CD8-positive, alpha-beta memory T cell (primary cell): ENCODE results near the gene TBC1D4. TPM values are rescaled to one million over a fixed set of nuclear protein-coding genes. Genes with fewer than 3 reads are reported as not detected.

ENCODE experiments used
- CTCF ChIA-PET: fragments of 350-600 bp; sonication (Branson Sonifier 250); formaldehyde crosslinking; loops from one replicate; lab custom pipeline; 2021; ENCODE audit warnings: antibody characterized with exemption; lab: Charles Lee
- POLR2A ChIA-PET: fragments of 350-600 bp; sonication (Branson Sonifier 250); formaldehyde crosslinking; loops from one replicate; lab custom pipeline; 2021; ENCODE audit warnings: antibody characterized with exemption; lab: Charles Lee
- DNase-seq, 5 donors: peaks; one replicate each; pipeline versions ENCODE4 v3.0.0 to v3.0.0-alpha.2; 2020 to 2022; ENCODE audit warnings: mixed read lengths in 1 of 5
- H3K27ac ChIP-seq: one replicate; pipeline ENCODE4 v1.7.0; 2013; ENCODE audit warnings: low read depth, mild to moderate bottlenecking, low read length, moderate library complexity
- H3K27me3 ChIP-seq: 2 replicates; pipeline ENCODE4 v1.7.0; 2013; ENCODE audit warnings: low read length, mild to moderate bottlenecking; ENCODE audit not compliant: insufficient read depth, poor library complexity, severe bottlenecking
- H3K36me3 ChIP-seq: 2 replicates; pipeline ENCODE4 v1.7.0; 2013; ENCODE audit warnings: mild to moderate bottlenecking, low read length, moderate library complexity; ENCODE audit not compliant: insufficient read depth
- H3K4me1 ChIP-seq: 2 replicates; pipeline ENCODE4 v1.7.0; 2013; ENCODE audit warnings: mild to moderate bottlenecking, low read length, moderate library complexity; ENCODE audit not compliant: insufficient read depth
- H3K4me3 ChIP-seq: 2 replicates; pipeline ENCODE4 v1.7.0; 2013; ENCODE audit warnings: mild to moderate bottlenecking, low read length
- H3K9me3 ChIP-seq: 2 replicates; pipeline ENCODE4 v1.7.0; 2013; ENCODE audit warnings: mild to moderate bottlenecking, low read length
- H3K27ac Mint-ChIP-seq, 8 donors: one replicate each; pipeline ENCODE4 v1.8.0; 2020 to 2021; ENCODE audit warnings: mixed read lengths in 8 of 8, mild to moderate bottlenecking in 6 of 8, inconsistent platforms in 3 of 8, moderate library complexity in 3 of 8
- H3K27me3 Mint-ChIP-seq, 2 donors: one replicate each; pipeline ENCODE4 v1.8.0; 2020 to 2021; ENCODE audit warnings: mixed read lengths in 2 of 2, mild to moderate bottlenecking in 1 of 2, moderate library complexity in 1 of 2
- H3K36me3 Mint-ChIP-seq, 3 donors: one replicate each; pipeline ENCODE4 v1.8.0; 2020 to 2021; ENCODE audit warnings: mixed read lengths in 3 of 3, inconsistent platforms in 1 of 3, mild to moderate bottlenecking in 1 of 3
- H3K4me1 Mint-ChIP-seq, 3 donors: one replicate each; pipeline ENCODE4 v1.8.0; 2020 to 2021; ENCODE audit warnings: mixed read lengths in 3 of 3, inconsistent platforms in 1 of 3, mild to moderate bottlenecking in 1 of 3
- H3K4me3 Mint-ChIP-seq, 7 donors: one replicate each; pipeline ENCODE4 v1.8.0; 2020 to 2021; ENCODE audit warnings: mixed read lengths in 7 of 7, mild to moderate bottlenecking in 6 of 7, moderate library complexity in 4 of 7, inconsistent platforms in 2 of 7
- H3K9me3 Mint-ChIP-seq, 5 donors: one replicate each; pipeline ENCODE4 v1.8.0; 2020 to 2022; ENCODE audit warnings: mixed read lengths in 5 of 5, mild to moderate bottlenecking in 3 of 5, moderate library complexity in 2 of 5, inconsistent platforms in 1 of 5
- polyA plus RNA-seq: library from polyadenylated mRNA; unstranded; fragments of 300-500 nt; fragmentation: Illumina TruSeq; gene quantifications from one replicate; pipeline ENCODE4 v1.2.3, GENCODE V29; 2021
- total RNA-seq, 2 experiments: library from RNA; stranded (reverse); gene quantifications; one replicate each; pipeline ENCODE4 v1.2.3, GENCODE V29; 2021

TBC1D4 gene
- total and polyA plus RNA-seq, 3 experiments from 2014 or later, result 10.7 to 50.8 (median 45.7) TPM

GRCh38 chr13:75302071-75302698, 179.8 kb downstream of the TBC1D4 start:
- H3K36me3 ChIP-seq, result peaks cover 11% of the 10 kb centered on the region
- no peaks in the 10 kb centered on the region for H3K4me1 ChIP-seq
- no peaks in the 10 kb centered on the region for H3K9me3 Mint-ChIP-seq
- DNase-seq, result no peak
- H3K4me3 Mint-ChIP-seq, result no peak overlapping the region
- no peak overlapping the region for H3K27ac Mint-ChIP-seq
- no peaks in the 10 kb centered on the region for H3K27me3 ChIP-seq
- H3K36me3 Mint-ChIP-seq, result peaks cover 0 to 56% (median 24%) of the 10 kb centered on the region in 3 donors
- H3K9me3 ChIP-seq, result no peaks in the 10 kb centered on the region
- no peaks in the 10 kb centered on the region for H3K27me3 Mint-ChIP-seq
- ChIA-PET POLR2A (no interaction called here), CTCF (interaction anchor here (1.1 kb wide), 1 partner anchor 24 kb away, joined by 3 read pairs; no protein-coding TSS in a partner anchor)
- no peak overlapping the region for H3K27ac ChIP-seq
- H3K4me3 ChIP-seq, result no peak overlapping the region
- H3K4me1 Mint-ChIP-seq, result peaks cover 6 to 8% (median 7%) of the 10 kb centered on the region in 3 donors

DNA sequence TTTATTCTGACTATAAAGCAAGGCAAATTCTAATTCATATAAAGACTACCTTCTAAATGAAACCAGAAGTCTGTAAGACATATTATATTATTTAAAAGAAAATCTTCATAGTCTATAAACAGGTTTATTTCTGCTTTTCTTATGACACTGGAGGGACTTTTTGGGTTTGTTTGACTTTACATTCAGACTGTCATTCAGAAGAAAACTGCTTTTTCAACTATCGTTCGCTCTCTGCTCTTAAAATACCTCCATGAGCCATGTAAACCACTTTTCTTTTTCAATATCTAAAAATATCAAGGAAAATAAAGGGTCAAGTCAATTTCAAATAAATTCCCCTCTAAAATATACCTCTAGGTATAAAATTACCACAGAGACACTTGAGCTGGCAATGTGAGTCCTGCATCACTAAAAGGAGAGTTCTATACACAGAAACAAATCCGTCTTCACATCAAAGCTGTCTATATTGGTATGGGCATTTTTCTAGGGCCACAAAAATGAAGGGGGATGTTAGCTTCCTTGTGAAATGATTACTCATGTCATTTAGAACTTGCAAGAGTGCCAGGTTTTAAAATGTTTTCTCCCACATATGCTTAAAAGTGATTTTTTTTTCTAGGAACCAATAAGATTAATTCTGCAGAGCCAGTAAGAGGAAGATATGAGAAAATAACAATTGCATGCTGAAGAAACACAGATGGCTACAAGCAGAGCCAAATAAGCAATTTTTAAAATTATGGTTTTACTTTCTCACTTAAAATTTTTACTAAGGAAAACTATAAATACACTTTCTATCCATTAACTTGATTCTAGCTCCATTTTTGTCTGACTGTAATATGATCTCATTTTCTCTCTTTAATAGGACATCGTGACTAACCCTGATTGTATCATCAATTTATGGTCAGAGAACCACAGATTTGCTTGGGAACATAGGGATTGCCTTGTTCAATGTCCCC, 181.8 kb downstream of the TBC1D4 start:
- Mint-ChIP-seq H3K4me1 (peaks cover 10 to 20% (median 16%) of the 10 kb centered on the region in 3 donors), H3K4me3 (no peak overlapping the region), H3K27ac (no peak overlapping the region), H3K27me3 (no peaks in the 10 kb centered on the region), H3K36me3 (peaks cover 0 to 54% (median 19%) of the 10 kb centered on the region in 3 donors), H3K9me3 (no peaks in the 10 kb centered on the region)
- H3K9me3 ChIP-seq, result no peaks in the 10 kb centered on the region
- peaks cover 12% of the 10 kb centered on the region for H3K4me1 ChIP-seq
- peaks cover 11% of the 10 kb centered on the region for H3K36me3 ChIP-seq
- no peak for DNase-seq
- no peak overlapping the region for H3K4me3 ChIP-seq
- POLR2A ChIA-PET, result no interaction called here
- no peaks in the 10 kb centered on the region for H3K27me3 ChIP-seq
- CTCF ChIA-PET, result no interaction called here
- H3K27ac ChIP-seq, result no peak overlapping the region

- no peak overlapping the region for H3K4me3 Mint-ChIP-seq
- no peak for DNase-seq
- peaks cover 14 to 20% (median 16%) of the 10 kb centered on the region in 3 donors for H3K4me1 Mint-ChIP-seq
- Histone ChIP-seq H3K36me3 (peaks cover 11% of the 10 kb centered on the region), H3K27me3 (no peaks in the 10 kb centered on the region), H3K4me3 (no peak overlapping the region), H3K27ac (no peak overlapping the region), H3K9me3 (no peaks in the 10 kb centered on the region), H3K4me1 (peaks cover 12% of the 10 kb centered on the region)
- CTCF ChIA-PET, result no interaction called here
- H3K27ac Mint-ChIP-seq, result no peak overlapping the region
- H3K27me3 Mint-ChIP-seq, result no peaks in the 10 kb centered on the region
- POLR2A ChIA-PET, result no interaction called here
- no peaks in the 10 kb centered on the region for H3K9me3 Mint-ChIP-seq
- H3K36me3 Mint-ChIP-seq, result peaks cover 0 to 50% (median 9%) of the 10 kb centered on the region in 3 donors
Measured at GRCh38 chr13:75299246-75299645, 182.7 kb downstream of the TBC1D4 start.

GRCh38 chr13:75296641-75297040, 185.3 kb downstream of the TBC1D4 start:
- POLR2A ChIA-PET, result no interaction called here

GRCh38 chr13:75295201-75295600, 186.8 kb downstream of the TBC1D4 start:
- H3K27me3 ChIP-seq, result no peaks in the 10 kb centered on the region
- peaks cover 12% of the 10 kb centered on the region for H3K4me1 ChIP-seq
- H3K27ac ChIP-seq, result no peak overlapping the region
- H3K4me1 Mint-ChIP-seq, result peaks cover 11 to 15% (median 14%) of the 10 kb centered on the region in 3 donors
- ChIA-PET POLR2A (no interaction called here), CTCF (no interaction called here)
- H3K36me3 ChIP-seq, result no peaks in the 10 kb centered on the region
- no peaks in the 10 kb centered on the region for H3K9me3 ChIP-seq
- H3K9me3 Mint-ChIP-seq, result no peaks in the 10 kb centered on the region
- DNase-seq, result no peak
- H3K27ac Mint-ChIP-seq, result no peak overlapping the region
- no peak overlapping the region for H3K4me3 Mint-ChIP-seq
- no peaks in the 10 kb centered on the region for H3K27me3 Mint-ChIP-seq
- no peak overlapping the region for H3K4me3 ChIP-seq
- peaks cover 0 to 49% (median 10%) of the 10 kb centered on the region in 3 donors for H3K36me3 Mint-ChIP-seq

More at GRCh38 chr13:75296641-75297040, 185.3 kb downstream of the TBC1D4 start:
- Mint-ChIP-seq H3K9me3 (no peaks in the 10 kb centered on the region), H3K27me3 (no peaks in the 10 kb centered on the region), H3K4me3 (no peak overlapping the region), H3K36me3 (peaks cover 0 to 45% (median 6%) of the 10 kb centered on the region in 3 donors), H3K27ac (peak overlapping the region in 1 of 8 donors; percentile 25), H3K4me1 (peaks cover 16 to 20% (median 16%) of the 10 kb centered on the region in 3 donors)
- Histone ChIP-seq H3K27me3 (no peaks in the 10 kb centered on the region), H3K27ac (no peak overlapping the region), H3K36me3 (no peaks in the 10 kb centered on the region), H3K4me3 (no peak overlapping the region), H3K9me3 (no peaks in the 10 kb centered on the region), H3K4me1 (peaks cover 12% of the 10 kb centered on the region)
- CTCF ChIA-PET, result no interaction called here
- no peak for DNase-seq

- CTCF ChIA-PET, result no interaction called here
- no peaks in the 10 kb centered on the region for H3K9me3 Mint-ChIP-seq
Measured at GRCh38 chr13:75294110-75294509, 187.9 kb downstream of the TBC1D4 start.

DNA sequence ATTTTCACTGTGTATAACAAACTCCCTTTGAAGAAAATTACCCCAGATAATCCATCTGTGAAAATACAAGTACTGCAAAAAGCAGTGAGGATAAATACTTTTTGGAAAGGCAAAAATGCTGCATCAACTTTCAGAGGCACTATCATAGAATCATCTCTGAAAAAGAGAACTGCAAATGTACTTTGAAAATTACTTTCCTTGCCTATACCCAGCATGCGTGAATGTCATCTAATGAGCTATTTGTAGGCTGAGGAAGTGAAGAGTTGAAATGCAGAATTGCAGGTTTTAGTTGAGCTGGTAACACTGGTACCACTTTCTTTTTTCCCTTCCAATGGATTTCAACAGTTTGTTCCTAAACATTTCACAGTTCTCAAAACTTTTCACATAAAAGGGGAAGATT, 196.7 kb downstream of the TBC1D4 start:
- CTCF ChIA-PET, result no interaction called here
- no peak overlapping the region for H3K27ac ChIP-seq
- POLR2A ChIA-PET, result no interaction called here
- Mint-ChIP-seq H3K4me3 (no peak overlapping the region), H3K4me1 (no peaks in the 10 kb centered on the region), H3K27ac (no peak overlapping the region), H3K9me3 (peaks cover 0 to 24% (median 4%) of the 10 kb centered on the region in 5 donors), H3K36me3 (peaks cover 0 to 38% (median 24%) of the 10 kb centered on the region in 3 donors), H3K27me3 (peaks cover 0 to 2% of the 10 kb centered on the region in 2 donors)
- no peak for DNase-seq
- H3K9me3 ChIP-seq, result no peaks in the 10 kb centered on the region
- no peak overlapping the region for H3K4me3 ChIP-seq
- H3K27me3 ChIP-seq, result no peaks in the 10 kb centered on the region
- no peaks in the 10 kb centered on the region for H3K4me1 ChIP-seq
- H3K36me3 ChIP-seq, result peaks cover 7% of the 10 kb centered on the region

More at GRCh38 chr13:75294110-75294509, 187.9 kb downstream of the TBC1D4 start:
- Mint-ChIP-seq H3K27me3 (no peaks in the 10 kb centered on the region), H3K4me3 (no peak overlapping the region), H3K36me3 (peaks cover 0 to 47% (median 11%) of the 10 kb centered on the region in 3 donors), H3K4me1 (peaks cover 9 to 12% (median 10%) of the 10 kb centered on the region in 3 donors), H3K27ac (no peak overlapping the region)
- POLR2A ChIA-PET, result no interaction called here
- Histone ChIP-seq H3K27ac (no peak overlapping the region), H3K4me1 (peaks cover 12% of the 10 kb centered on the region), H3K9me3 (no peaks in the 10 kb centered on the region), H3K27me3 (no peaks in the 10 kb centered on the region), H3K4me3 (no peak overlapping the region), H3K36me3 (no peaks in the 10 kb centered on the region)
- no peak for DNase-seq
